Ramos (cell line): ENCODE data around the gene UBA7.

ENCODE experiments used
- in situ Hi-C: fragments of 300-500 bp; cut with MboI; formaldehyde crosslinking; loops from one replicate; pipeline ENCODE4 v1.14.3; 2022; ENCODE audit warnings: low sequenced_read_pairs; ENCODE audit not compliant: unreplicated experiment

The UBA7 gene

GRCh38 chr3:49806850-49807249, 6.9 kb downstream of the UBA7 start:
- in situ Hi-C loops: no loop called here

DNA sequence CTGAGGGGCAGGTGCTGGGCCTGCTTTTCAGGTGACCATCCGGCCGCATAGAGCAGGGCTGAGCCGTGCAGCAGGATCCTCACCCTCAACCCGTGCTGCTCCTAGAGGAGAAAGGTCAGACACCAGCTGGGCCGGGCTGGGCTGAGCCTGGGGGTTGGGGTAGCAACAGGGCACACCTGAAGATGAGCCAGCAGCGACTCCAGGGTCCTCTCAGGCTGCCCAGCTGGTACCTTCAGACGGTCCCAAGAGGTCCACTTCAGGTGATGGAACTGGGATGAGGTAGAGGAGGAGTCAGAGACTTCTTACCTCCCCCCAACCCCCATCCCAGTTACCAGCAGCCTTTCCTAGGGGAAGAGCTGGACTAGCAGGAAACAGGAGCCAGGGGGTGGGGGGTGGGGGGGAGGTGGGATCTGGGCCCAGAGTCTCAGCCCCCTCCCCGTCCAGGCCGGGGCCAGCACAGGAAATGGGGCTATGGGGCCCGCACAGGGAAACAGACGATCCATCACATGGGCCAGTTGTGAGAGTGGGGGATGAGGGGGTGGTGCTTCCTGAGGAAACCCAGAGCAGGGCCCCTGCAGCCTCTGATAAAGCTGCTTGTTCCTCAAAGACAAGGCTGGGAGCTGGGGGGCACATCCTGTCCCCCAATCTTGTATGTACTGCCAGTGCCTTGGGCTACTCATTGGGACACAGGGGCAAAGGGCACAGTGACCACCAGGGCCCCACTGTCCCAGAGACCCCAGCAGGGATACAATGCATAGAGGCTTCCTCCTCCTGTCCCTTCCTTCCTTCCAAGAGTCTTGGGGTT, 7.7 kb downstream of the UBA7 start:
- in situ Hi-C loops: no loop called here

DNA sequence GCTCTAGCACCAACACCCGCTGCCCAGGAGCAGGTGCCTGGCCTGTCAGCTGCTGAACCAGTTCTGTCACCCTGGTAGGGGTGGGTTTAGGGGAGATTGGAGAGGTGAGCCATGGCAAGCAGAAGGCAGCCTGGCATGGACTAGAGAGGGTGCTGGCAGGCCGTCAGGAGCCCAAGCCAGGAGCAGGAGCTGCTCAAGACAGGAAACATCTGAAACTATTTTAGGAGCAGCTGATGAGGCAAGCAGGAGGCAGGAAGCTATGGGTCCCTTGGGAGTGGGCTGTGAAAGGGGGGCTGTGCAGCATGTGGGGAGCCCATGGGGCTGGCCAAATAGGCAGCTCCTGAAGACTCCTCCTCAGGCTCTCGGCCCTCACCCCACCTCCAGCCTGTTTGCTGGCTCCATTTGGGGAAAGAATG, 8.4 kb downstream of the UBA7 start:
- in situ Hi-C loops: no loop called here

- in situ Hi-C loops: no loop called here
Observed at GRCh38 chr3:49804141-49805041, 9.4 kb downstream of the UBA7 start.

- in situ Hi-C loops: no loop called here
Observed at GRCh38 chr3:49803465-49804140, 10.2 kb downstream of the UBA7 start.

- in situ Hi-C loops: no loop called here
Observed at GRCh38 chr3:49802719-49803464, 10.9 kb downstream of the UBA7 start, which contains the start of gene INKA1. Gene INKA1, plus strand, starts transcription at chr3:49803261. Its CDS starts 132 bp downstream, at chr3:49803393.

DNA sequence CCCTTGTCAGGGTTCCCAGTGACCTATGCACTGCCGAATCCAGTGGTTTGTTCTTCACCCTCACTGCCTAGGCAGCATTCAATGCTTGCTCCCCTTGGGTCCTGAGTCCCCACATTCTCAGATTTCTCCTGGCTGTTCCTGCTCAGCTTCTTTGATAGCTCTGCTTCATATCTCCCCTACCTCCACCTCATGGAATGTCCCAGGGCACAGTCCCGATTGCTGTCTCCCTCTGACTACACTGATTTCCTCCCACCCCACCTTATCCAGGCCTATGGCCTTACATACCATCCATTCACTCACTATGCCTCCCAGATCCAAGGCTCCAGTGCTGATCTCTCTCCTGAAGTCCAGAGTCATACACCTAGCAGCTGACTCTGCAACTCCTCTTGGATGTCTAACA, 12.6 kb downstream of the UBA7 start:
- in situ Hi-C loops: no loop called here

DNA sequence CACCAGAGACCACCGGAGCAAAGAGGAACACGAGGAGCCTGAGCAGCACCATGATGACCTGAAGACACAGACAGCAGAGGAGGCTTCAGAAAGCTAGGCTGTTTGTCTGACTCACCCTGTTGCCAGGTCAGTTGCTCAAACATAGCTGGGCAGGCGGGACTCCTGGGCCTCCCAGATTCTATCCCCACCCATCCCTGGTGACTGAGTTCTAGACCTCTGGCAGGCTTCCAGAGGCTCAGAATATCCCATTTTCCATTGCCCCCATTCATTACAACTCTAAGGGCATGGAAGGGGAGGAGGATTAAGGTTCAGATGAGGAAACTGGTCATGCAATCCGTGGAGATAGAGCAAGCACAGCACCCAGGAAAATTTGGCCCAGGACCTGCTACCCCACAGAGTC, 14.0 kb downstream of the UBA7 start, which contains the start of gene CDHR4:
TSS of gene CDHR4 (minus strand) at position 113 of the 400 bp plus-strand sequence. CDS start at position 52, 61 bp downstream.
- in situ Hi-C loops: no loop called here

DNA sequence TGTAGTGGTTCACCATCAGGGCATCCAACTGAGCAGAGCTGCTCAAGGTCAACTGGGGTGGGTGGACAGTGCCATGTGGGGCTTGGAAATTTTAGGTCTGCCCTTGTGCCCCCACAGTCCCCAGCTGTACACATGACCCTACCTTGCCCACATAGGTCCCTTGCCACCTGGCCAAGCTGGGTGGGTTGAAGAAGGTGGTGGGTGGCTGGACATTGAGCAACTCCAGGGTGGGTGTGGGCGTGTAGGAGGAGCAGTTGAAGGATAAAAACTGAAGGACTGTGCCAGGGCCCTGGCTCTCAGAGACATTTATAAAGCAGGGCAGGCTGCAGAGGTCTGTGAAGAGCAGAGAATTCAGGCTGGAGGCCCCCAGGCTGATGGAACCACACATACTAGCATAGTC, 14.6 kb downstream of the UBA7 start:
- in situ Hi-C loops: no loop called here

- in situ Hi-C loops: no loop called here
Observed at GRCh38 chr3:49794926-49795905, 18.5 kb downstream of the UBA7 start.

DNA sequence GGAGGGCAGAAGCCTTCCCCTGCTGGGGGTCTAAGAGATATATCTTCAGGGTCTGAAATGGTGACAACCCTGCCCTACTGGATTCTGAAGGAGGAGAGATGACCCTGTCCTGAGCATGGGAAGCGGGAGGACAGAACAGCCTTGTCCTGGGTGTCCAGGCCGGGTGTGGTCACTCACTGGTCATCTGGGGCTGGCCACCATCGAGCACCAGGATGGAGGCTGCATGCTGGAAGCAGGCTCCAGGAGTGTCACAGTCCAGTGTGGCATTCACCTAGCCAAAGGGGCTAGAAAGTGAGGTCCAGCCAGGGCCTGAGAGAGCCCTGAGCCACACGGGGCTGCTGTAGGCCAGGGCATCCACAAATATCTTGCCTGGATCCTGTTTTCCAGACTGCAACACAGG, 19.3 kb downstream of the UBA7 start:
- in situ Hi-C loops: no loop called here

GRCh38 chr3:49793486-49794085, 20.2 kb downstream of the UBA7 start:
- in situ Hi-C loops: no loop called here

- in situ Hi-C loops: no loop called here
Observed at GRCh38 chr3:49792371-49793150, 21.2 kb downstream of the UBA7 start.

GRCh38 chr3:49791571-49791970, 22.2 kb downstream of the UBA7 start:
- in situ Hi-C loops: no loop called here

- in situ Hi-C loops: no loop called here
Observed at GRCh38 chr3:49790626-49791411, 22.9 kb downstream of the UBA7 start.

GRCh38 chr3:49788056-49788455, 25.7 kb downstream of the UBA7 start:
- in situ Hi-C loops: no loop called here

DNA sequence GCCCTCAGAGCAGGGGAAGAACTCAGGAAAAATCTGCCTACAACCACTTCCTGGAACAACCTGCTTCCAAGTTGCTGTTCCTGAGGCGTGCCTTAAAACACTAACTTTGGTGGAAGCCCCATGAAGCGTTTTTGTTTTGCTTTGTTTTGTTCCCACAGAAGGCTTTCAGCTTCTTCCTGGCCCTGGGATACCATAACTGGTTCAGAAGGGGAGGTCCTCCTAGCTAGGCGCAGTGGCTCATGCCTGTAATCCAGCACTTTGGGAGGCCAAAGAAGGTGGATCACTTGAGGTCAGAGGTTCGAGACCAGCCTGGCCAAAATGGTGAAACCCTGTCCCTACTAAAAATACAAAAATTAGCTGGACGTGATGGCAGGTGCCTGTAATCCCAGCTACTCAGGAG, 26.2 kb downstream of the UBA7 start:
- in situ Hi-C loops: no loop called here
